Panc1 (cell line): ENCODE data around the gene PTH2. TPM values are rescaled to one million over a fixed set of nuclear protein-coding genes. Genes with fewer than 3 reads are reported as not detected.

ENCODE experiments used
- ATAC-seq: fragments of 200-7000 bp; cut with Tn5 transposase; 2 replicates; pipeline ENCODE4 v1.9.1; 2020; ENCODE audit warnings: mild to moderate bottlenecking, moderate library complexity
- BruUV-seq: library from RNA; stranded (reverse); fragments of 400-500 nt; replicated peaks from 2 replicates; lab custom pipeline; 2021; lab: Mats Ljungman, UMichigan
- CTCF ChIA-PET: fragments of 300-600 bp; sonication (Branson Sonifier 250); formaldehyde crosslinking; loops from one replicate; lab custom pipeline; 2022; ENCODE audit warnings: antibody characterized with exemption; lab: Charles Lee
- POLR2A ChIA-PET: fragments of 300-600 bp; sonication (Branson Sonifier 250); formaldehyde crosslinking; loops from one replicate; lab custom pipeline; 2022; ENCODE audit warnings: antibody characterized with exemption; lab: Charles Lee
- DNase-seq: peaks from one replicate; pipeline ENCODE4 v3.0.0-alpha.2; 2010; ENCODE audit warnings: low read depth, low spot score
- H3K27ac ChIP-seq: 2 replicates; pipeline ENCODE4 v1.5.1; 2011; ENCODE audit warnings: mild to moderate bottlenecking, low read length, inconsistent platforms
- H3K27me3 ChIP-seq: fragments of 200-500 bp; sonication (Bioruptor generic); 2 replicates; pipeline ENCODE4 v1.6.0; 2014; ENCODE audit warnings: low read length, inconsistent platforms; ENCODE audit not compliant: control insufficient read depth, insufficient read depth
- H3K36me3 ChIP-seq: fragments of 200-500 bp; sonication (Bioruptor generic); 2 replicates; pipeline ENCODE4 v1.5.1; 2014; ENCODE audit warnings: inconsistent platforms, mild to moderate bottlenecking, low read length, moderate library complexity; ENCODE audit not compliant: control insufficient read depth, insufficient read depth
- H3K4me1 ChIP-seq: 2 replicates; pipeline ENCODE4 v1.5.1; 2011; ENCODE audit warnings: inconsistent platforms, mild to moderate bottlenecking, low read length, moderate library complexity; ENCODE audit not compliant: control insufficient read depth, insufficient read depth
- H3K4me3 ChIP-seq, 2 experiments: 2 replicates each; pipeline ENCODE4 v1.5.1; 2011 to 2012; ENCODE audit warnings: low read depth in 2 of 2, low read length in 2 of 2, mild to moderate bottlenecking in 2 of 2, inconsistent platforms in 1 of 2, moderate library complexity in 1 of 2
- H3K9me3 ChIP-seq: fragments of 200-500 bp; sonication (Bioruptor generic); 2 replicates; pipeline ENCODE4 v1.5.1; 2014; ENCODE audit warnings: low read depth, mild to moderate bottlenecking, inconsistent platforms, low read length, moderate library complexity; ENCODE audit not compliant: control insufficient read depth, insufficient read depth
- POLR2AphosphoS5 ChIP-seq: IDR thresholded peaks from 2 replicates; pipeline ENCODE4 v1.6.1; 2012; ENCODE audit warnings: mild to moderate bottlenecking, low read depth, low read length, moderate library complexity
- SIN3A ChIP-seq: IDR thresholded peaks from 2 replicates; pipeline ENCODE4 v1.6.1; 2012; ENCODE audit warnings: low read depth, mild to moderate bottlenecking, low read length, moderate library complexity, borderline replicate concordance; ENCODE audit not compliant: insufficient read depth
- TCF7L2 ChIP-seq: IDR thresholded peaks from 2 replicates; pipeline ENCODE4 v1.6.1; 2011; ENCODE audit warnings: mild to moderate bottlenecking, low read depth, low read length, inconsistent platforms
- in situ Hi-C: cut with HindIII; loops from 2 replicates; pipeline ENCODE4 v1.10.0; 2016; ENCODE audit warnings: low sequenced_read_pairs, low pct_unique_long_range_greater_than_20kb
- intact Hi-C: fragments of 100-400 bp; cut with micrococcal nuclease; formaldehyde crosslinking; loops from one replicate; pipeline ENCODE4 v1.10.0; 2022; ENCODE audit not compliant: unreplicated experiment
- total RNA-seq: library from RNA; stranded (reverse); gene quantifications from one replicate; pipeline ENCODE4 v1.2.1, GENCODE V29; 2021; ENCODE audit not compliant: unreplicated experiment
- TF ChIP-seq, protein P1 (sequence below): fragments of 450-650 bp; IDR thresholded peaks from 2 replicates; pipeline ENCODE4 v1.5.1; 2017; ENCODE audit warnings: mild to moderate bottlenecking
- TF ChIP-seq, protein P2 (sequence below), 2 experiments: IDR thresholded peaks; 2 replicates each; pipeline ENCODE4 v1.6.1; 2011 to 2012; ENCODE audit warnings: low read depth in 2 of 2, control low read depth in 1 of 2, low read length in 1 of 2, mild to moderate bottlenecking in 1 of 2, moderate library complexity in 1 of 2; ENCODE audit not compliant: insufficient read depth in 1 of 2

Gene PTH2
- total RNA-seq, 1 experiment from 2014 or later = not detected

DNA sequence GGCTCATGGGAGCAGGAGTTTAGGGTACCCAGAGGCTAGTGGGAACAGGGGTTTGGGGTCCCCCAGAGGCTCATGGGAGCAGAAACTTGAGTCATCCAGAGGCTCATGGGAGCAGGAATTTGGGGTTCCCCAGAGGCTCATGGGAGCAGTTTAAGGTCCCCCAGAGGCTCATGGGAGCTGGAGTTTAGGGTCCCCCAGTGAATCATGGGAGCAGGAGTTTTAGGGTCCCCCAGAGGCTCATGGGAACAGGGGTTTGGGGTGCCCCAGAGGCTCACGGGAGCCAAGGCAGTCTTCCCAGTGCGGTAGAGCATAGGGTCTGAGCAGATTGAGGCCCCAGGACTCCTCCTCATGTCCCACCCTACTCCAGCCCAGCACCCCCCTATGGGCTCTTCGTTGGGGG lies 42.1 kb upstream of the PTH2 start:
- no TSS peak for BruUV-seq
- in situ Hi-C loops (no loop called here), intact Hi-C loops (no loop called here)
- Histone ChIP-seq H3K4me3 (no peak overlapping the region), H3K27ac (no peak overlapping the region), H3K4me1 (no peaks in the 10 kb centered on the region), H3K9me3 (no peaks in the 10 kb centered on the region), H3K36me3 (no peaks in the 10 kb centered on the region), H3K27me3 (no peaks in the 10 kb centered on the region)
- CTCF ChIA-PET = no interaction called here
- TF ChIP-seq, protein P1, sequence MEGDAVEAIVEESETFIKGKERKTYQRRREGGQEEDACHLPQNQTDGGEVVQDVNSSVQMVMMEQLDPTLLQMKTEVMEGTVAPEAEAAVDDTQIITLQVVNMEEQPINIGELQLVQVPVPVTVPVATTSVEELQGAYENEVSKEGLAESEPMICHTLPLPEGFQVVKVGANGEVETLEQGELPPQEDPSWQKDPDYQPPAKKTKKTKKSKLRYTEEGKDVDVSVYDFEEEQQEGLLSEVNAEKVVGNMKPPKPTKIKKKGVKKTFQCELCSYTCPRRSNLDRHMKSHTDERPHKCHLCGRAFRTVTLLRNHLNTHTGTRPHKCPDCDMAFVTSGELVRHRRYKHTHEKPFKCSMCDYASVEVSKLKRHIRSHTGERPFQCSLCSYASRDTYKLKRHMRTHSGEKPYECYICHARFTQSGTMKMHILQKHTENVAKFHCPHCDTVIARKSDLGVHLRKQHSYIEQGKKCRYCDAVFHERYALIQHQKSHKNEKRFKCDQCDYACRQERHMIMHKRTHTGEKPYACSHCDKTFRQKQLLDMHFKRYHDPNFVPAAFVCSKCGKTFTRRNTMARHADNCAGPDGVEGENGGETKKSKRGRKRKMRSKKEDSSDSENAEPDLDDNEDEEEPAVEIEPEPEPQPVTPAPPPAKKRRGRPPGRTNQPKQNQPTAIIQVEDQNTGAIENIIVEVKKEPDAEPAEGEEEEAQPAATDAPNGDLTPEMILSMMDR = no peak
- no peak for TF ChIP-seq POLR2AphosphoS5
- POLR2A ChIA-PET = no interaction called here
- DNase-seq (no peak), ATAC-seq (no peak)

GRCh38 chr19:49463960-49464740 lies 40.9 kb upstream of the PTH2 start:
- in situ Hi-C loops (no loop called here), intact Hi-C loops (no loop called here)
- ChIA-PET POLR2A (no interaction called here), CTCF (no interaction called here)
- Histone ChIP-seq H3K4me3 (no peak overlapping the region), H3K27ac (no peak overlapping the region), H3K36me3 (no peaks in the 10 kb centered on the region), H3K9me3 (no peaks in the 10 kb centered on the region), H3K27me3 (no peaks in the 10 kb centered on the region), H3K4me1 (no peaks in the 10 kb centered on the region)
- ATAC-seq = peak; percentile 37; the same call in 1 of the 2 replicates
- no peak for DNase-seq
- BruUV-seq = no TSS peak
- TF ChIP-seq TCF7L2 (no peak), SIN3A (no peak), POLR2AphosphoS5 (no peak)
- TF ChIP-seq, protein P1 = no peak
- TF ChIP-seq, protein P2, sequence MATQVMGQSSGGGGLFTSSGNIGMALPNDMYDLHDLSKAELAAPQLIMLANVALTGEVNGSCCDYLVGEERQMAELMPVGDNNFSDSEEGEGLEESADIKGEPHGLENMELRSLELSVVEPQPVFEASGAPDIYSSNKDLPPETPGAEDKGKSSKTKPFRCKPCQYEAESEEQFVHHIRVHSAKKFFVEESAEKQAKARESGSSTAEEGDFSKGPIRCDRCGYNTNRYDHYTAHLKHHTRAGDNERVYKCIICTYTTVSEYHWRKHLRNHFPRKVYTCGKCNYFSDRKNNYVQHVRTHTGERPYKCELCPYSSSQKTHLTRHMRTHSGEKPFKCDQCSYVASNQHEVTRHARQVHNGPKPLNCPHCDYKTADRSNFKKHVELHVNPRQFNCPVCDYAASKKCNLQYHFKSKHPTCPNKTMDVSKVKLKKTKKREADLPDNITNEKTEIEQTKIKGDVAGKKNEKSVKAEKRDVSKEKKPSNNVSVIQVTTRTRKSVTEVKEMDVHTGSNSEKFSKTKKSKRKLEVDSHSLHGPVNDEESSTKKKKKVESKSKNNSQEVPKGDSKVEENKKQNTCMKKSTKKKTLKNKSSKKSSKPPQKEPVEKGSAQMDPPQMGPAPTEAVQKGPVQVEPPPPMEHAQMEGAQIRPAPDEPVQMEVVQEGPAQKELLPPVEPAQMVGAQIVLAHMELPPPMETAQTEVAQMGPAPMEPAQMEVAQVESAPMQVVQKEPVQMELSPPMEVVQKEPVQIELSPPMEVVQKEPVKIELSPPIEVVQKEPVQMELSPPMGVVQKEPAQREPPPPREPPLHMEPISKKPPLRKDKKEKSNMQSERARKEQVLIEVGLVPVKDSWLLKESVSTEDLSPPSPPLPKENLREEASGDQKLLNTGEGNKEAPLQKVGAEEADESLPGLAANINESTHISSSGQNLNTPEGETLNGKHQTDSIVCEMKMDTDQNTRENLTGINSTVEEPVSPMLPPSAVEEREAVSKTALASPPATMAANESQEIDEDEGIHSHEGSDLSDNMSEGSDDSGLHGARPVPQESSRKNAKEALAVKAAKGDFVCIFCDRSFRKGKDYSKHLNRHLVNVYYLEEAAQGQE (IDR thresholded peaks at IDR 0.05; ENCODE audit: insufficient read depth in 1 of 2, low read depth in 2 of 2, low read length in 1 of 2) = no peak
